Stimulated activated CD4-positive, alpha-beta T cell treated with anti-CD3 and anti-CD28 coated beads, Interleukin-1b, Interleukin-23, amount 100 ng/mL, for 24 hours (primary cell): Measurements from ENCODE around the gene EPB41L4A.

ENCODE experiments used
- DNase-seq, 4 experiments: peaks; one replicate each; pipeline ENCODE4 v3.0.0-alpha.2; 2020; ENCODE audit warnings: low read depth in 4 of 4, low spot score in 1 of 4

The EPB41L4A gene

GRCh38 chr5:112119508-112119907 lies 299.6 kb downstream of the EPB41L4A start:
- DNase-seq, result no peak

- DNase-seq, result no peak
Measured at GRCh38 chr5:112117551-112117950, 301.5 kb downstream of the EPB41L4A start.

- DNase-seq, result no peak
Measured at GRCh38 chr5:112116371-112116770, 302.7 kb downstream of the EPB41L4A start.

- no peak for DNase-seq
Measured at GRCh38 chr5:112113565-112113964, 305.5 kb downstream of the EPB41L4A start.
